Neural progenitor cell (in vitro differentiated cells): ENCODE measurements around the gene C22orf31. TPM values are rescaled to one million over a fixed set of nuclear protein-coding genes. Genes with fewer than 3 reads are reported as not detected.

Experiments used
- DNase-seq: peaks from one replicate; pipeline ENCODE4 v3.0.0-alpha.2; 2016; ENCODE audit warnings: low spot score
- H2AFZ ChIP-seq: fragments of 200-600 bp; sonication (generic); replicated peaks from 2 replicates; pipeline ENCODE4 v1.6.1; 2016; ENCODE audit warnings: antibody characterized with exemption
- H3F3A ChIP-seq: fragments of 200-600 bp; sonication (generic); 2 replicates; pipeline ENCODE4 v1.6.1; 2016; ENCODE audit warnings: antibody characterized with exemption, low read depth
- H3K27ac ChIP-seq: fragments of 200-600 bp; sonication (generic); 2 replicates; pipeline ENCODE4 v1.5.1; 2016; ENCODE audit warnings: mild to moderate bottlenecking
- H3K27me3 ChIP-seq: fragments of 200-600 bp; sonication (generic); 2 replicates; pipeline ENCODE4 v1.6.1; 2016; ENCODE audit warnings: mild to moderate bottlenecking, moderate library complexity
- H3K36me3 ChIP-seq: fragments of 200-600 bp; sonication (generic); 2 replicates; pipeline ENCODE4 v1.5.1; 2016
- H3K4me1 ChIP-seq: fragments of 200-600 bp; sonication (generic); 2 replicates; pipeline ENCODE4 v1.6.1; 2016; ENCODE audit warnings: mixed run types
- H3K4me2 ChIP-seq: fragments of 200-600 bp; sonication (generic); 2 replicates; pipeline ENCODE4 v1.6.1; 2016
- H3K4me3 ChIP-seq: fragments of 200-600 bp; sonication (generic); 2 replicates; pipeline ENCODE4 v1.5.1; 2016
- H3K79me2 ChIP-seq: fragments of 200-600 bp; sonication (generic); 2 replicates; pipeline ENCODE4 v1.6.1; 2016; ENCODE audit warnings: low read depth
- H3K9ac ChIP-seq: fragments of 200-600 bp; sonication (generic); 2 replicates; pipeline ENCODE4 v1.6.1; 2016
- H3K9me3 ChIP-seq: fragments of 200-600 bp; sonication (generic); 2 replicates; pipeline ENCODE4 v1.5.1; 2016; ENCODE audit warnings: low read depth
- H4K20me1 ChIP-seq: fragments of 200-600 bp; sonication (generic); 2 replicates; pipeline ENCODE4 v1.6.1; 2016; ENCODE audit warnings: low read depth
- H3K27ac Mint-ChIP-seq: 3 replicates; pipeline ENCODE4 v1.8.0; 2021; ENCODE audit warnings: mixed read lengths
- H3K27me3 Mint-ChIP-seq: 2 replicates; pipeline ENCODE4 v1.8.0; 2022; ENCODE audit warnings: low read depth, mild to moderate bottlenecking, inconsistent platforms, moderate library complexity, mixed read lengths; ENCODE audit not compliant: insufficient read depth
- H3K36me3 Mint-ChIP-seq: 3 replicates; pipeline ENCODE4 v1.8.0; 2021; ENCODE audit warnings: mixed read lengths
- H3K4me1 Mint-ChIP-seq: 3 replicates; pipeline ENCODE4 v1.8.0; 2021; ENCODE audit warnings: mixed read lengths
- H3K4me3 Mint-ChIP-seq: 3 replicates; pipeline ENCODE4 v1.8.0; 2021; ENCODE audit warnings: mild to moderate bottlenecking, moderate library complexity, mixed read lengths
- H3K9me3 Mint-ChIP-seq: 3 replicates; pipeline ENCODE4 v1.8.0; 2020; ENCODE audit warnings: mixed read lengths
- CTCF ChIP-seq: fragments of 200-600 bp; sonication (generic); IDR thresholded peaks from 2 replicates; pipeline ENCODE4 v1.5.1; 2017; ENCODE audit warnings: antibody characterized with exemption, mild to moderate bottlenecking
- EZH2 ChIP-seq: fragments of 200-600 bp; sonication (generic); IDR thresholded peaks from 2 replicates; pipeline ENCODE4 v1.6.1; 2017; ENCODE audit warnings: antibody characterized with exemption, mild to moderate bottlenecking, moderate library complexity
- EZH2phosphoT487 ChIP-seq: fragments of 200-600 bp; sonication (generic); IDR thresholded peaks from 2 replicates; pipeline ENCODE4 v1.6.1; 2017; ENCODE audit warnings: antibody characterized with exemption
- total RNA-seq: library from RNA; depleted of rRNA; stranded (reverse); fragments of >200 nt; gene quantifications from 2 replicates; pipeline ENCODE4 v1.2.3, GENCODE V29; 2015; ENCODE audit warnings: low replicate concordance

C22orf31 gene
- total RNA-seq, 1 donor from 2014 or later = not detected

- H3K27me3 ChIP-seq = no peaks in the 10 kb centered on the region
- peaks cover 40% of the 10 kb centered on the region for H3F3A ChIP-seq
- Mint-ChIP-seq H3K4me1 (peaks cover 88% of the 10 kb centered on the region), H3K9me3 (no peaks in the 10 kb centered on the region), H3K27me3 (peaks cover 6% of the 10 kb centered on the region), H3K4me3 (peak overlapping the region; percentile 33), H3K36me3 (peaks cover 33% of the 10 kb centered on the region), H3K27ac (peak overlapping the region; percentile 95)
- H3K4me2 ChIP-seq = peak overlapping the region; percentile 57
- peaks cover 45% of the 10 kb centered on the region for H3K79me2 ChIP-seq
- no peaks in the 10 kb centered on the region for H3K9me3 ChIP-seq
- no peaks in the 10 kb centered on the region for H3K36me3 ChIP-seq
- H2AFZ ChIP-seq = no peak overlapping the region
- DNase-seq = no peak
- H3K27ac ChIP-seq = peak overlapping the region; percentile 88
- peak overlapping the region; percentile 17 for H3K4me3 ChIP-seq
- no peak overlapping the region for H3K9ac ChIP-seq
- no peak for TF ChIP-seq EZH2phosphoT487
- no peak for TF ChIP-seq CTCF
- no peak for TF ChIP-seq EZH2
- H4K20me1 ChIP-seq = peaks cover 80% of the 10 kb centered on the region
- peaks cover 38% of the 10 kb centered on the region for H3K4me1 ChIP-seq
Observed at GRCh38 chr22:29012101-29012433, 49.6 kb downstream of the C22orf31 start.

- no peak overlapping the region for H3K9ac ChIP-seq
- no peaks in the 10 kb centered on the region for H3K9me3 Mint-ChIP-seq
- H3K27ac ChIP-seq = peak overlapping the region; percentile 88
Observed at GRCh38 chr22:29011240-29012100, 50.2 kb downstream of the C22orf31 start.

GRCh38 chr22:29009148-29009547, 52.5 kb downstream of the C22orf31 start:
- Histone ChIP-seq H3F3A (peaks cover 60% of the 10 kb centered on the region), H3K4me1 (peaks cover 53% of the 10 kb centered on the region), H3K27me3 (no peaks in the 10 kb centered on the region), H3K9ac (no peak overlapping the region), H3K4me3 (no peak overlapping the region), H3K79me2 (peaks cover 50% of the 10 kb centered on the region), H2AFZ (no peak overlapping the region), H3K36me3 (no peaks in the 10 kb centered on the region), H3K4me2 (no peak overlapping the region), H4K20me1 (peaks cover 93% of the 10 kb centered on the region), H3K27ac (no peak overlapping the region), H3K9me3 (no peaks in the 10 kb centered on the region)
- H3K27me3 Mint-ChIP-seq = peaks cover 6% of the 10 kb centered on the region
- H3K36me3 Mint-ChIP-seq = peaks cover 27% of the 10 kb centered on the region
- no peak overlapping the region for H3K4me3 Mint-ChIP-seq
- H3K9me3 Mint-ChIP-seq = no peaks in the 10 kb centered on the region
- H3K4me1 Mint-ChIP-seq = peaks cover 93% of the 10 kb centered on the region
- TF ChIP-seq CTCF = no peak
- no peak for TF ChIP-seq EZH2phosphoT487
- no peak for TF ChIP-seq EZH2
- no peak for DNase-seq
- peak overlapping the region; percentile 96 for H3K27ac Mint-ChIP-seq

More at GRCh38 chr22:29011240-29012100, 50.2 kb downstream of the C22orf31 start:
- H3K36me3 ChIP-seq = no peaks in the 10 kb centered on the region
- peaks cover 6% of the 10 kb centered on the region for H3K27me3 Mint-ChIP-seq
- H4K20me1 ChIP-seq = peaks cover 86% of the 10 kb centered on the region
- H3F3A ChIP-seq = peaks cover 44% of the 10 kb centered on the region
- peaks cover 90% of the 10 kb centered on the region for H3K4me1 Mint-ChIP-seq
- no peaks in the 10 kb centered on the region for H3K9me3 ChIP-seq
- H3K4me1 ChIP-seq = peaks cover 38% of the 10 kb centered on the region
- H3K27ac Mint-ChIP-seq = peak overlapping the region; percentile 95
- H3K36me3 Mint-ChIP-seq = peaks cover 33% of the 10 kb centered on the region
- TF ChIP-seq EZH2phosphoT487 (peak; percentile 26), EZH2 (no peak)
- H2AFZ ChIP-seq = no peak overlapping the region
- no peaks in the 10 kb centered on the region for H3K27me3 ChIP-seq
- H3K4me3 ChIP-seq = peak overlapping the region; percentile 17
- DNase-seq = peak; percentile 74
- peak overlapping the region; percentile 48 for H3K4me3 Mint-ChIP-seq
- peak overlapping the region; percentile 57 for H3K4me2 ChIP-seq
- H3K79me2 ChIP-seq = peaks cover 51% of the 10 kb centered on the region

Other genes with a start within 250 kb of the C22orf31 start
- 4.1 and 12.0 TPM in 2 replicates for gene ZNRF3, start 178.3 kb downstream of the C22orf31 start, total RNA-seq
- gene KREMEN1, start 11.2 kb upstream of the C22orf31 start, total RNA-seq = 1.4 and 1.9 TPM in 2 replicates
- 6.7 and 17.7 TPM in 2 replicates for gene EMID1, start 144.1 kb upstream of the C22orf31 start, total RNA-seq
- gene RHBDD3, start 206.2 kb upstream of the C22orf31 start, total RNA-seq = 16.3 and 78.8 TPM in 2 replicates
- 281 and 379 TPM in 2 replicates for gene EWSR1, start 206.4 kb upstream of the C22orf31 start, total RNA-seq
- gene GAS2L1, start 244.8 kb upstream of the C22orf31 start, total RNA-seq = 0.95 and 5.1 TPM in 2 replicates